Mucosa of gallbladder (tissue), 1 donor: ENCODE results near the gene PHF2. TPM values are rescaled to one million over a fixed set of nuclear protein-coding genes. Genes with fewer than 3 reads are reported as not detected.

Experiments
- DNase-seq: peaks from one replicate; pipeline ENCODE4 v3.0.0-alpha.2; 2020; ENCODE audit warnings: low spot score
- total RNA-seq: library from RNA; stranded (reverse); gene quantifications from one replicate; pipeline ENCODE4 v1.2.1, GENCODE V29; 2021
- donor health status: DM: no; HTN: no; CAD: no.

The PHF2 gene
- total RNA-seq, 1 donor from 2014 or later = 31.0 TPM

- DNase-seq = no peak
Measured at GRCh38 chr9:93630806-93631411, 54.5 kb downstream of the PHF2 start.

GRCh38 chr9:93633492-93634221 is 57.3 kb downstream of the PHF2 start:
- no peak for DNase-seq

- no peak for DNase-seq
Measured at GRCh38 chr9:93634311-93635185, 58.2 kb downstream of the PHF2 start.

GRCh38 chr9:93635186-93636107 is 59.1 kb downstream of the PHF2 start:
- DNase-seq = no peak

GRCh38 chr9:93636172-93636661 is 59.8 kb downstream of the PHF2 start:
- DNase-seq = no peak

GRCh38 chr9:93636667-93637066 is 60.3 kb downstream of the PHF2 start:
- DNase-seq = no peak

GRCh38 chr9:93637886-93638285 is 61.5 kb downstream of the PHF2 start:
- no peak for DNase-seq

- DNase-seq = no peak
Measured at GRCh38 chr9:93640027-93640426, 63.6 kb downstream of the PHF2 start.

- no peak for DNase-seq
Measured at GRCh38 chr9:93642961-93643360, 66.6 kb downstream of the PHF2 start.

GRCh38 chr9:93644397-93645088 is 68.2 kb downstream of the PHF2 start:
- DNase-seq = no peak

GRCh38 chr9:93645149-93645889 is 68.9 kb downstream of the PHF2 start:
- DNase-seq = no peak

- no peak for DNase-seq
Measured at GRCh38 chr9:93645921-93646639, 69.7 kb downstream of the PHF2 start.

GRCh38 chr9:93646640-93647178 is 70.3 kb downstream of the PHF2 start:
- DNase-seq = no peak

GRCh38 chr9:93648181-93648580 is 71.8 kb downstream of the PHF2 start:
- no peak for DNase-seq

- DNase-seq = no peak
Measured at GRCh38 chr9:93648836-93649235, 72.5 kb downstream of the PHF2 start.

- DNase-seq = no peak
Measured at GRCh38 chr9:93649610-93650261, 73.4 kb downstream of the PHF2 start.

GRCh38 chr9:93650448-93650847 is 74.1 kb downstream of the PHF2 start:
- no peak for DNase-seq

- no peak for DNase-seq
Measured at GRCh38 chr9:93651521-93651950, 75.2 kb downstream of the PHF2 start.
